OCI-M1 (cell line): ENCODE results near the gene EXOC6B.

ENCODE experiments used
- DNase-seq: peaks from one replicate; lab custom pipeline; 2025; lab: John Stamatoyannopoulos, UW

EXOC6B gene

GRCh38 chr2:72132981-72133720 lies 692.7 kb downstream of the EXOC6B start:
- DNase-seq, result no peak

- DNase-seq, result no peak
Observed at GRCh38 chr2:72131916-72132841, 693.7 kb downstream of the EXOC6B start.

DNA sequence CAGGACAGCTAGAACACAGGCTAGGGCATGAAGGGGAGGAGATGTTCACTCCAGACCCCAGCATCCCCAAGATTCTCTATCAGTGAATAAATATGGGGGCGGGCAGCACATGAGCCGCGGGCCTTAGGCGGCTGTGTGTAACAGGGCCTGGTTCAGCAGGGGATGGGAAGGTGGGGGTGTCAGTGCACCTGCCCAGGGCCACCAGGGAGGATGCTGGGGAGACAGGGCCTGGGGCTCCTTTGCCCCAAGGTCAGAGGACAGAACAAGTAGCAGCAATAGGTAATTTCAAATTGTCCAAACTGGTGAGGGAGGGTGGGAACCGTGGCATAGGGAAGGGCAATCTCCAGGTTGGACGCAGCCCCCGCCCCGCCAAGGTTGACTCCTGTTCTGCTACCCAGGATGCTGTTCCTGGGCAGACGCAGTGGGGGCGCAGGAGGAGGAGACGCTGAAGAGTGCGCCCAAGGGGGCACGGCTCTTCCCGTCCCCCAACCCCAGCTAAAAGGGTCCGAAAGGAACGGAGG lies 694.4 kb downstream of the EXOC6B start:
- DNase-seq, result no peak

DNA sequence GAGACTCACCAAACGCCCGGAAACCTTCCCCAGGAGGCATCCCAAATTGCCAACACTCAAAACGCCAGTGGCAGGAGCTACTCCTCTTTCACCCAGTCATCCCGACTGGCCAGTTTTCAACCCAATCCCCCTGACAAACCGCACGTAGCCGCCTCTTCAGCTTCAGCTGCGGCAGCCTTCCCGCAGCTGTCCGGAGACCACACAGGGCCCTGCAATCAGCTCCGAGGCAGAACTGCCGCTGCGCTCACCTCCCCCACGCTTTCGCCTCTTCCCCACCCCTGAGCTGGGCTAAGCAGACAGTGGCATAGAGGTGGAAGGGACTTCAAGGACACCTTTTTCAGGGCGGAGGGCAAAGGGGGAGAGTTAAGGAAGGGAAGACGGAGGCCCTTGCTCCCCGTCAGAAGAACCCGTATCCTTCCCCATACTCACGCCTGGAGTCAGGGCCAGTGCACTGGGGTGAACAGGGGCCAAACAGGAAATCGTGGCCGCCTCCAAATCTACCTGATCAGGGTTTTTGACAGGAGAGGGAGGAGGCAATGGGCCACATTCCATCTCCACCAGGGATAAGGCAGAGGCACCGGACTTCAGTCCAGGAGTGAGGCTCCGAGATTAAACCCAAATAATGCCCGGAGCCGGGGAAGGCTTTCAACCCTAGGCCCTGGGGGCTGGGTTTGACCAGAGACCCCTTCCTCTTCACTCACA lies 695.0 kb downstream of the EXOC6B start:
- DNase-seq, result no peak

GRCh38 chr2:72129681-72130340 lies 696.0 kb downstream of the EXOC6B start:
- DNase-seq, result no peak

GRCh38 chr2:72128843-72129227 lies 697.0 kb downstream of the EXOC6B start:
- no peak for DNase-seq

DNA sequence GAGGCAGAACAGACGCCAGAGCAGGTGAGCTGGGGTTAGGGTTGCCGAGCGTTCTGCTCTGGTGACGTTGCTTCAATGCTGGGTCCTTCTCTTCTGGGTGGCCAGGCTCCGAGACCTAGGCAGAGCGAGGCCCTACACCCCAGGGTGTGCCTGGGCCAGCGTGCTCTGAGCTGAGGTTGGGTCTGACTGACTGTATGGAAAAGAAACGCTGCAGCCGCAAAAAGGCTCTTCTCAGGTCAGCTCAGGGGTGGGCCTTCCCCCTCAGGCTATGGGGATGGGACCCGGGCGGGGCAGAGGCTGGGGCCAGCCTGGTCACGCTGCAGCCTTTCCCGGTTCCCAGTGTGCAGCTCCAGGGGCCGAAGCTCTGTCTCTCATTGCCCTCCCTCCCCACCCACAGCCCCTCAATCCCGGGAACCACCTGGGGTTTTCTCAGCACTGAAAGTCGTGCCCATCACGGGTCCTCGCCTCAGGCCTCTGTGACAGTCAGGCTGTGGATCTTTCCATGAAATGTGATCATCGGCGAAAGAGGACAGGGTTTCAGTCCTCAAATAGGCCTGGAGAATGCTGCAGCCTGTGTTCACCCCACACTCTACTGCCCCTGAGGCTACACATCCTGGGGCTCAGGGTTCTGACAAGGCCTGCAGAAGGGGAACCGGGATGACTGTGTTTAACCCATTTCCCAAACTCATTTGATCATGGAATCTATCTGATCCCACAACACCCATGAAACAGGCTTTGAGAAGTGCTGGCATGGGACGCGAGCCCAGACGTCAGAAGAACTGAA lies 697.6 kb downstream of the EXOC6B start:
- no peak for DNase-seq

DNA sequence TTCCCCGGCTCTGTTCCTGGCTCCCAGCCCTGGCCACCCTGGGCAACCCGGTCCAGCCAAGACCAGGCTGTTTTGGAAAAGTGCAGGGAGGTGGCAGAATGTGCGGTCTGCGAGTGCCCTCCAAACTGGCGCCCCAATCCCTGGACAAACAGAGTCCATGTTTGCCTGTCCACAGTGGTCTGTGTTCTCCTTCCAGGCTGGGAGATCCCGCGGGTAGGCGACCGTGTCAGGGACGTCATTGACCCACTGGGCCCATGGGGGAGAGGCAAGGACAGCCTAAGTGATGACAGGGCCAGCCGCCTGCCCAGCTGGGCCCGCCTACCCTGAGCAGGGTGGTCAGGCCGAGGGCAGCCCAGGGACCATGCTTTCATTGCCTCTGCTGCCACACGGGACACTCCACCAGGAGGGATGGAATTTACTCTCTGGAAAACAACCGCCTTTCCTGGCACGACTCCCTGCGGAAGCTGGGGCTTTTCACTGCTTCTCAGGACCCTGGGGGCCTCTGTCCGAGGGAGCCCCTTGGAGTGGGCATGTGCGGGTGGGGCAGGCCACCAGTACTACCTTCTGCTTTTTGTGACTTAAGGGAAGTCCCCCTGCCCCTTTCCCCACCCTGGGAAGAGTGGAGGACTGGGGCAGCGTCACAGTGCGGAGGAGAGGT lies 698.3 kb downstream of the EXOC6B start:
- DNase-seq, result no peak

DNA sequence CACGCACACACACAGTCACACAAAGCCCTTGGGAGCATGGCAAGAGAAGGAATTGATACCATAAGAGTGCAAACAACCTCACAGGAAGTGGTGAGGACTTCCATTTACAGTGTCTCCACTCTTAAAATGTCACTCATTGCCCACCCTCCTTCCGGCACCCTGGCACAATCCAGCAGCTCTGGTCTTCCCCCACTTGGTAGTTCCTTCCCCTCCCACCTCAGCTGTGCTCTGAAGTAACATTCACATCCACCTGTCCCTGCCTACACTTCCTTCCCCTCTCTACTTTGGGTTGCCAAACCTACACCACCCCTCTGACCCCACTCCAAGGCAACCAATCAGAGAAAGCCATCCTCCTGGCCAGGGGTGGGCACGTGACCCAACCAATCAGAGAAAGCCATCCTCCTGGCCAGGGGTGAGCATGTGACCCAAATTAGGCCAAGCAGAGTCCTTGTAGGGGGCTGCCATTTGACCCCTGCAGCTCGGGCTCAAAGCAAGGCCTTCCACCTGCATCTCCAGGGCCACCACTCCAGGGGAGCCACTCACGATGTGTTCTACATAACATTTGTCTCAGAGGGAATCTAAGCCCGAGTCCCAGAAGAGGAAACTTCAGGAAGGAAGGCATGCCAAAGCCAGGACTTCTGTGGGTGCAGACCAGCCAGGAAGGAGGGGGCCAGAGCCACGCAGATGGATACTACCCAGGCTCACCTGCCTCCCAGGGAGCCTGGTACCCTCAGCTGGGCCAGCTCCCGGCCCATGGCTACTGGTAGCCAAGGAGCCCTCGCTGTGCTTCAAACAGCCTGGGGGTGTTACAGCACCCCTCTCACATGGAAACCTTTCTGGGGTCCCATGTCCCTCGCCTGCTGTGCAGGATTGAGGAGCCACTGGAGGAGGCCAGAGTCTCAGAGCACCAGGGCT lies 699.4 kb downstream of the EXOC6B start:
- no peak for DNase-seq
